ENCODE data around the gene SH3RF3.

The SH3RF3 gene

GRCh38 chr2:109266496-109266895, 137.5 kb downstream of the SH3RF3 start:
- no peak for DNase-seq

GRCh38 chr2:109266998-109267854, 138.2 kb downstream of the SH3RF3 start:
- DNase-seq: peak; percentile 57

GRCh38 chr2:109268916-109269315, 139.9 kb downstream of the SH3RF3 start:
- peak; percentile 5 for DNase-seq

- DNase-seq: no peak
Observed at GRCh38 chr2:109269706-109270504, 140.9 kb downstream of the SH3RF3 start.

- no peak for DNase-seq
Observed at GRCh38 chr2:109270505-109271312, 141.7 kb downstream of the SH3RF3 start.

- DNase-seq: no peak
Observed at GRCh38 chr2:109271920-109272319, 142.9 kb downstream of the SH3RF3 start.

GRCh38 chr2:109272461-109272860, 143.5 kb downstream of the SH3RF3 start:
- no peak for DNase-seq

GRCh38 chr2:109275120-109276012, 146.4 kb downstream of the SH3RF3 start:
- DNase-seq: no peak

- no peak for DNase-seq
Observed at GRCh38 chr2:109277406-109277805, 148.4 kb downstream of the SH3RF3 start.

- no peak for DNase-seq
Observed at GRCh38 chr2:109279243-109279860, 150.3 kb downstream of the SH3RF3 start.

- DNase-seq: no peak
Observed at GRCh38 chr2:109280804-109281203, 151.8 kb downstream of the SH3RF3 start.

GRCh38 chr2:109282360-109282759, 153.4 kb downstream of the SH3RF3 start:
- DNase-seq: no peak

- DNase-seq: no peak
Observed at GRCh38 chr2:109282865-109283264, 153.9 kb downstream of the SH3RF3 start.

GRCh38 chr2:109284826-109285225, 155.8 kb downstream of the SH3RF3 start:
- DNase-seq: no peak

GRCh38 chr2:109285244-109285651, 156.2 kb downstream of the SH3RF3 start:
- no peak for DNase-seq

- no peak for DNase-seq
Observed at GRCh38 chr2:109287413-109287812, 158.4 kb downstream of the SH3RF3 start.

- DNase-seq: no peak
Observed at GRCh38 chr2:109287838-109288237, 158.8 kb downstream of the SH3RF3 start.

GRCh38 chr2:109288544-109289368, 159.8 kb downstream of the SH3RF3 start:
- DNase-seq: no peak

- no peak for DNase-seq
Observed at GRCh38 chr2:109289504-109290222, 160.7 kb downstream of the SH3RF3 start.
